GM19035 (cell line): Measurements from ENCODE around the gene HECTD4.
"Not testable (repeated sequence)": the region's sequence is repeated elsewhere in the genome, so short reads cannot be mapped to it uniquely, and the experiment has no call there.

Experiments used
- ATAC-seq: cut with Tn5 transposase; IDR thresholded peaks from one replicate; pipeline ENCODE4 v1.9.1; 2021; ENCODE audit not compliant: unreplicated experiment

Gene HECTD4

GRCh38 chr12:112166051-112167015 is 215.9 kb downstream of the HECTD4 start:
- no peak for ATAC-seq

- ATAC-seq = no peak
These were observed 216.6 kb downstream of the HECTD4 start for GRCh38 chr12:112165624-112166023.

- no peak for ATAC-seq
These were observed 218.1 kb downstream of the HECTD4 start for GRCh38 chr12:112164011-112164660.

GRCh38 chr12:112163471-112163991 is 218.7 kb downstream of the HECTD4 start:
- ATAC-seq = no peak

GRCh38 chr12:112163056-112163455 is 219.2 kb downstream of the HECTD4 start:
- no peak for ATAC-seq

- ATAC-seq = no peak
These were observed 219.9 kb downstream of the HECTD4 start for GRCh38 chr12:112162241-112162790.

GRCh38 chr12:112161711-112162110 is 220.5 kb downstream of the HECTD4 start:
- ATAC-seq = no peak

GRCh38 chr12:112160611-112161010 is 221.6 kb downstream of the HECTD4 start:
- ATAC-seq = no peak

- no peak for ATAC-seq
These were observed 223.1 kb downstream of the HECTD4 start for GRCh38 chr12:112159146-112159541.

GRCh38 chr12:112158461-112159145 is 223.6 kb downstream of the HECTD4 start:
- ATAC-seq = not testable (repeated sequence)

GRCh38 chr12:112153893-112154219 is 228.4 kb downstream of the HECTD4 start:
- no peak for ATAC-seq

- no peak for ATAC-seq
These were observed 228.9 kb downstream of the HECTD4 start for GRCh38 chr12:112153181-112153892.

- ATAC-seq = no peak
These were observed 230.3 kb downstream of the HECTD4 start for GRCh38 chr12:112151766-112152541.

- no peak for ATAC-seq
These were observed 232.6 kb downstream of the HECTD4 start for GRCh38 chr12:112149596-112149995.

- ATAC-seq = no peak
These were observed 234.2 kb downstream of the HECTD4 start for GRCh38 chr12:112148031-112148513.

- no peak for ATAC-seq
These were observed 236.1 kb downstream of the HECTD4 start for GRCh38 chr12:112146123-112146522.

GRCh38 chr12:112140728-112141127 is 241.5 kb downstream of the HECTD4 start:
- no peak for ATAC-seq

- ATAC-seq = no peak
These were observed 247.5 kb downstream of the HECTD4 start for GRCh38 chr12:112134731-112135130.

GRCh38 chr12:112133418-112133817 is 248.8 kb downstream of the HECTD4 start:
- ATAC-seq = no peak

- no peak for ATAC-seq
These were observed 250.5 kb downstream of the HECTD4 start for GRCh38 chr12:112131686-112132085.
